IMR-90 (cell line): ENCODE data around the gene CLPTM1. TPM values are rescaled to one million over a fixed set of nuclear protein-coding genes. Genes with fewer than 3 reads are reported as not detected.

Experiments
- ATAC-seq: fragments of 200-7000 bp; cut with Tn5 transposase; 2 replicates; pipeline ENCODE4 v1.9.1; 2020; ENCODE audit warnings: low read depth, mild to moderate bottlenecking, moderate library complexity
- BruUV-seq: library from RNA; stranded (reverse); fragments of 400-500 nt; replicated peaks from 2 replicates; lab custom pipeline; 2021; lab: Mats Ljungman, UMichigan
- CTCF ChIA-PET: fragments of 300-600 bp; formaldehyde crosslinking; extraction: SDS; loops from one replicate; lab custom pipeline; 2021; ENCODE audit warnings: antibody characterized with exemption; lab: Yijun Ruan, JAX
- POLR2A ChIA-PET: fragments of 300-600 bp; sonication (Branson Sonifier 250); formaldehyde crosslinking; loops from one replicate; lab custom pipeline; 2022; ENCODE audit warnings: antibody characterized with exemption; ENCODE audit not compliant: unreplicated experiment; lab: Charles Lee
- DNase-seq: peaks from one replicate; pipeline ENCODE4 v3.0.0; 2013
- H2AFZ ChIP-seq: replicated peaks from 2 replicates; pipeline ENCODE3; 2013; ENCODE audit warnings: low read length, mild to moderate bottlenecking; ENCODE audit not compliant: poor library complexity
- H2AK5ac ChIP-seq: 2 replicates; pipeline ENCODE4 v1.6.1; 2013; ENCODE audit warnings: low read depth, low read length, inconsistent platforms
- H2AK9ac ChIP-seq: replicated peaks from 2 replicates; pipeline ENCODE3; 2013; ENCODE audit warnings: mild to moderate bottlenecking, low read depth, low read length, moderate library complexity; ENCODE audit not compliant: poor library complexity
- H2BK120ac ChIP-seq: 2 replicates; pipeline ENCODE4 v1.6.1; 2013; ENCODE audit warnings: low read depth, low read length, inconsistent platforms
- H2BK15ac ChIP-seq: 3 replicates; pipeline ENCODE4 v1.6.1; 2013; ENCODE audit warnings: low read depth, low read length, inconsistent platforms
- H2BK20ac ChIP-seq: 2 replicates; pipeline ENCODE4 v1.6.1; 2013; ENCODE audit warnings: low read depth, mild to moderate bottlenecking, inconsistent platforms, low read length, moderate library complexity
- H2BK5ac ChIP-seq: 2 replicates; pipeline ENCODE4 v1.6.1; 2013; ENCODE audit warnings: mild to moderate bottlenecking, low read depth, low read length, inconsistent platforms; ENCODE audit not compliant: poor library complexity, severe bottlenecking
- H3K14ac ChIP-seq: replicated peaks from 2 replicates; pipeline ENCODE4 v1.6.1; 2013; ENCODE audit warnings: low read depth, low read length, inconsistent platforms
- H3K18ac ChIP-seq: 2 replicates; pipeline ENCODE4 v1.6.1; 2013; ENCODE audit warnings: low read depth, low read length, control low read depth
- H3K23ac ChIP-seq: 2 replicates; pipeline ENCODE4 v1.6.1; 2013; ENCODE audit warnings: low read depth, low read length, inconsistent platforms
- H3K27ac ChIP-seq: 2 replicates; pipeline ENCODE4 v1.5.1; 2013; ENCODE audit warnings: mild to moderate bottlenecking, control low read depth, low read length; ENCODE audit not compliant: insufficient read depth
- H3K27me3 ChIP-seq: 2 replicates; pipeline ENCODE4 v1.6.1; 2013; ENCODE audit warnings: low read length; ENCODE audit not compliant: control insufficient read depth, insufficient read depth
- H3K36me3 ChIP-seq: 2 replicates; pipeline ENCODE4 v1.6.1; 2013; ENCODE audit warnings: low read length, mixed read lengths; ENCODE audit not compliant: control insufficient read depth, insufficient read depth
- H3K4ac ChIP-seq: 2 replicates; pipeline ENCODE4 v1.6.1; 2013; ENCODE audit warnings: low read depth, low read length, inconsistent platforms
- H3K4me1 ChIP-seq: 2 replicates; pipeline ENCODE4 v1.6.1; 2013; ENCODE audit warnings: low read length, mixed read lengths; ENCODE audit not compliant: control insufficient read depth, insufficient read depth
- H3K4me2 ChIP-seq: 2 replicates; pipeline ENCODE4 v1.6.1; 2013; ENCODE audit warnings: low read depth, mild to moderate bottlenecking, control low read depth, low read length, moderate library complexity
- H3K4me3 ChIP-seq: 2 replicates; pipeline ENCODE4 v1.5.1; 2013; ENCODE audit warnings: low read depth, mild to moderate bottlenecking, control low read depth, low read length, moderate library complexity; ENCODE audit not compliant: insufficient read depth
- H3K56ac ChIP-seq: 2 replicates; pipeline ENCODE4 v1.6.1; 2013; ENCODE audit warnings: low read length, inconsistent platforms; ENCODE audit not compliant: insufficient read depth; ENCODE audit errors: extremely low read depth
- H3K79me1 ChIP-seq, 2 experiments: 2 replicates each; pipeline ENCODE4 v1.6.1; 2013; ENCODE audit warnings: low read length in 2 of 2, inconsistent platforms in 1 of 2, low read depth in 1 of 2
- H3K9ac ChIP-seq: 2 replicates; pipeline ENCODE4 v1.6.1; 2013; ENCODE audit warnings: low read depth, low read length, control low read depth
- H3K9me1 ChIP-seq: 2 replicates; pipeline ENCODE4 v1.6.1; 2013; ENCODE audit warnings: low read length, inconsistent platforms; ENCODE audit not compliant: insufficient read depth
- H3K9me3 ChIP-seq: 2 replicates; pipeline ENCODE4 v1.6.1; 2013; ENCODE audit warnings: low read length; ENCODE audit not compliant: control insufficient read depth, insufficient read depth
- H4K20me1 ChIP-seq: 2 replicates; pipeline ENCODE4 v1.6.1; 2013; ENCODE audit warnings: low read length, inconsistent platforms; ENCODE audit not compliant: insufficient read depth
- H4K5ac ChIP-seq: 2 replicates; pipeline ENCODE4 v1.6.1; 2013; ENCODE audit warnings: mild to moderate bottlenecking, low read depth, low read length, control low read depth
- H4K8ac ChIP-seq, 2 experiments: 2 replicates each; pipeline ENCODE4 v1.6.1; 2013; ENCODE audit warnings: low read depth in 2 of 2, low read length in 2 of 2, control low read depth in 1 of 2, inconsistent platforms in 1 of 2
- H4K91ac ChIP-seq: 2 replicates; pipeline ENCODE4 v1.6.1; 2013; ENCODE audit warnings: low read depth, low read length, inconsistent platforms; ENCODE audit not compliant: insufficient read depth
- CHD1 ChIP-seq: IDR thresholded peaks from 2 replicates; pipeline ENCODE4 v1.6.1; 2012; ENCODE audit warnings: low read depth, low read length, improper control_type of control experiment
- FOS ChIP-seq: fragments of 150-350 bp; IDR thresholded peaks from 2 replicates; pipeline ENCODE4 v1.6.1; 2016; ENCODE audit warnings: low read depth, low read length
- POLR2A ChIP-seq: IDR thresholded peaks from 2 replicates; pipeline ENCODE4 v1.6.1; 2012; ENCODE audit warnings: mild to moderate bottlenecking, low read depth, low read length
- RCOR1 ChIP-seq: IDR thresholded peaks from 2 replicates; pipeline ENCODE4 v1.6.1; 2012; ENCODE audit warnings: mild to moderate bottlenecking, low read length, improper control_type of control experiment; ENCODE audit not compliant: insufficient replicate concordance
- RFX5 ChIP-seq: IDR thresholded peaks from 2 replicates; pipeline ENCODE4 v1.8.0; 2012; ENCODE audit warnings: low read depth, mild to moderate bottlenecking, low read length, moderate library complexity
- WGBS, 2 experiments: methylation state at CpG; one replicate each; pipeline versions ENCODE4 v1.1.5 to v1.1.7; 2013; ENCODE audit warnings: missing lambda C conversion rate in 2 of 2; ENCODE audit not compliant: insufficient read length in 1 of 2; ENCODE audit errors: extremely low coverage in 2 of 2; 5-methylcytosine and 5-hydroxymethylcytosine counted together
- dilution Hi-C: fragments of 300-500 bp; cut with HindIII; formaldehyde crosslinking; loops from one replicate; pipeline ENCODE4 v1.14.3; 2018; ENCODE audit warnings: low sequenced_read_pairs; ENCODE audit not compliant: unreplicated experiment
- in situ Hi-C: fragments of 300-500 bp; cut with MboI; formaldehyde crosslinking; loops from 3 replicates; pipeline ENCODE4 v1.14.3; 2019; ENCODE audit warnings: low sequenced_read_pairs, inconsistent platforms, mixed read lengths
- intact Hi-C: fragments of 100-400 bp; cut with micrococcal nuclease; formaldehyde crosslinking; loops from 2 replicates; pipeline ENCODE4 v1.10.0; 2022
- polyA plus RNA-seq, 3 experiments: library from polyadenylated mRNA; depleted of rRNA; stranded (reverse); fragments of >200 nt; gene quantifications; 2 replicates each; pipeline ENCODE4 v1.2.3, GENCODE V29; 2012; ENCODE audit warnings: low replicate concordance in 1 of 3
- total RNA-seq: library from RNA; depleted of rRNA; stranded (reverse); fragments of >200 nt; gene quantifications from 2 replicates; pipeline ENCODE4 v1.2.3, GENCODE V29; 2012
- TF ChIP-seq, protein P1 (sequence below): fragments of 150-350 bp; IDR thresholded peaks from 2 replicates; pipeline ENCODE4 v1.6.1; 2016; ENCODE audit warnings: low read depth, mild to moderate bottlenecking, low read length, moderate library complexity, borderline replicate concordance

The CLPTM1 gene
- total and polyA plus RNA-seq, 2 of the 4 experiments (the other 2 are of a cell fraction): 23.8 to 88.8 TPM

GRCh38 chr19:45040059-45040771, 85.0 kb downstream of the CLPTM1 start:
- peaks cover 11% of the 10 kb centered on the region for H3K4me1 ChIP-seq
- H4K91ac ChIP-seq: no peak overlapping the region
- H3K27ac ChIP-seq: no peak overlapping the region
- H3K9me3 ChIP-seq: no peaks in the 10 kb centered on the region
- ChIA-PET CTCF (interaction anchor here (0.9 kb wide), 1 partner anchor 19 kb away, joined by 5 read pairs; no protein-coding TSS in a partner anchor), POLR2A (no interaction called here)
- H3K23ac ChIP-seq: no peak overlapping the region
- H3K14ac ChIP-seq: no peak overlapping the region
- H3K9me1 ChIP-seq: peaks cover 15% of the 10 kb centered on the region
- H3K4ac ChIP-seq: no peak overlapping the region
- H2AFZ ChIP-seq: no peak overlapping the region
- H3K27me3 ChIP-seq: no peaks in the 10 kb centered on the region
- H2AK5ac ChIP-seq: no peak overlapping the region
- H3K18ac ChIP-seq: no peak overlapping the region
- H3K79me1 ChIP-seq: peaks cover 29 to 47% of the 10 kb centered on the region in 2 experiments
- DNase-seq (no peak), ATAC-seq (no peak)
- no peak overlapping the region for H2BK15ac ChIP-seq
- no peak overlapping the region for H2BK20ac ChIP-seq
- no peak overlapping the region for H4K8ac ChIP-seq
- peak overlapping the region; percentile 95; the same call in 1 of the 2 replicates for H3K9ac ChIP-seq
- TF ChIP-seq, protein P1, sequence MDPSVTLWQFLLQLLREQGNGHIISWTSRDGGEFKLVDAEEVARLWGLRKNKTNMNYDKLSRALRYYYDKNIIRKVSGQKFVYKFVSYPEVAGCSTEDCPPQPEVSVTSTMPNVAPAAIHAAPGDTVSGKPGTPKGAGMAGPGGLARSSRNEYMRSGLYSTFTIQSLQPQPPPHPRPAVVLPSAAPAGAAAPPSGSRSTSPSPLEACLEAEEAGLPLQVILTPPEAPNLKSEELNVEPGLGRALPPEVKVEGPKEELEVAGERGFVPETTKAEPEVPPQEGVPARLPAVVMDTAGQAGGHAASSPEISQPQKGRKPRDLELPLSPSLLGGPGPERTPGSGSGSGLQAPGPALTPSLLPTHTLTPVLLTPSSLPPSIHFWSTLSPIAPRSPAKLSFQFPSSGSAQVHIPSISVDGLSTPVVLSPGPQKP: no peak
- TF ChIP-seq POLR2A (no peak), RCOR1 (no peak), FOS (no peak), CHD1 (no peak), RFX5 (no peak)
- intact Hi-C loops (no loop called here), dilution Hi-C loops (no loop called here), in situ Hi-C loops (no loop called here)
- no peak overlapping the region for H4K5ac ChIP-seq
- peak overlapping the region; percentile 89 for H2AK9ac ChIP-seq
- peaks cover 54% of the 10 kb centered on the region for H4K20me1 ChIP-seq
- WGBS, 2 experiments: 90% methylated on average over 6 of the region's 19 CpGs; no CpG with 5 or more reads in 1 of the 2 experiments
- H3K36me3 ChIP-seq: peaks cover 39% of the 10 kb centered on the region
- H3K4me3 ChIP-seq: peak overlapping the region; percentile 91; the same call in 1 of the 2 replicates
- peak overlapping the region; percentile 93 for H3K4me2 ChIP-seq
- no peak overlapping the region for H3K56ac ChIP-seq
- BruUV-seq: no TSS peak
- H2BK5ac ChIP-seq: no peak overlapping the region
- H2BK120ac ChIP-seq: no peak overlapping the region
